Suprapubic skin (tissue), 4 donors: ENCODE data around the gene RPL19.

ENCODE experiments used
- EP300 ChIP-seq: sonication (generic); formaldehyde crosslinking; IDR thresholded peaks from one replicate; pipeline ENCODE4 v1.6.1; 2017; ENCODE audit warnings: antibody characterized with exemption
- POLR2A ChIP-seq, 2 donors: fragments of 450-650 bp; IDR thresholded peaks; one replicate each; pipeline ENCODE4 v1.6.1; 2017; ENCODE audit warnings: antibody characterized with exemption in 2 of 2, mild to moderate bottlenecking in 2 of 2, moderate library complexity in 2 of 2
- POLR2AphosphoS5 ChIP-seq, 3 donors: sonication (generic); formaldehyde crosslinking; IDR thresholded peaks; one replicate each; pipeline ENCODE4 v1.6.1; 2017; ENCODE audit warnings: antibody characterized with exemption in 3 of 3

GRCh38 chr17:39236450-39236927 is 36.4 kb downstream of the RPL19 start:
- TF ChIP-seq POLR2A (IDR thresholded peaks at IDR 0.05) (no peak), POLR2AphosphoS5 (IDR thresholded peaks at IDR 0.05) (no peak), EP300 (no peak)
